ENCODE data around the gene ARHGEF10L.

DNA sequence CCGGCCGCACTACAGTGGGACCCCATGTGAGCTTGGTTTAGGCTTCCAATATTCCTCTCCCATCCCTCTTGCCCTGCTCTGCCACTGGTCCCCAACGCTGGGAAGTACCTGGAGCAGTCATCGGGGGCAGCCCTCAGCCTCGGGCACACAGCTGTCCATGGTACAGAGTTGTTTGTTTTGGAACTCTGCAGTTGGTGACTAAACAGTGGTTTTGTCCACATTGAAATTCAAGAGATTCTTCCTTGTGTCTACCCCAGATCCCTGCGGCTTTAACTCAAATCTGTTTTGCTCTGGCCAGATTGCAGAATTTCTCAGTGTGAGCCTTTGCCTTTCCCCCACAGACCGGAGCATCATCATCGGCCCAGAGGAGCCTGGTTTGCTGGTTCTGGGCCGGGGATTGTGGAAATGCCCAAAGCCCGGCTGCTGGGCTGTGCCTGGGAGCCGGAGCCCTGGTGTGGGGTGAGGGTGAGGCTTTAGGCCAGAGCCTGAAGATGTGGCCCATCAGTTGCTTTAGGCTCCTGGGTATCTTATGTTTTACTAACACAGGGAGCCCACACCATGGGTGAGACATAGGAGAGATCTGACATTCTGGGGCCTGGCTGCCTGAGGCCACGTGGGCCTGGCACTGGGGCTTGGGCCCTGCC, 93.2 kb downstream of the ARHGEF10L start:
- TF ChIP-seq CTCF (IDR thresholded peaks at IDR 0.05) (no peak), POLR2A (IDR thresholded peaks at IDR 0.05) (no peak), POLR2AphosphoS5 (IDR thresholded peaks at IDR 0.05) (no peak)

Measured in prostate gland (tissue), 2 donors.